Tibial artery (tissue), 4 donors: ENCODE measurements around the gene MDP1.

Experiments
- DNase-seq, 2 donors: peaks; one replicate each; pipeline ENCODE4 v3.0.0-alpha.2; 2019
- H3K27ac ChIP-seq, 2 donors: fragments of 200-600 bp; sonication (generic) in 1 of 2; 1 replicate in 1 of 2; 2 replicates in 1 of 2; pipeline ENCODE4 v1.5.1; 2018 to 2019; ENCODE audit warnings: mild to moderate bottlenecking in 1 of 2
- H3K27me3 ChIP-seq, 2 donors: fragments of 200-600 bp; sonication (generic) in 1 of 2; one replicate each; pipeline versions ENCODE4 v1.5.1 to v1.6.0; 2016 to 2019
- H3K36me3 ChIP-seq, 3 donors: fragments of 200-600 bp; sonication (generic) in 2 of 3; one replicate each; pipeline ENCODE4 v1.5.1; 2016 to 2019; ENCODE audit warnings: mild to moderate bottlenecking in 2 of 3
- H3K4me1 ChIP-seq, 4 donors: fragments of 200-600 bp; sonication (generic) in 2 of 4; 1 replicate in 3 of 4; 2 replicates in 1 of 4; pipeline ENCODE4 v1.5.1; 2016 to 2019
- H3K4me3 ChIP-seq, 2 donors: fragments of 200-600 bp; sonication (generic) in 1 of 2; 1 replicate in 1 of 2; 2 replicates in 1 of 2; pipeline ENCODE4 v1.5.1; 2018 to 2019; ENCODE audit warnings: mild to moderate bottlenecking in 2 of 2
- H3K9me3 ChIP-seq, 3 donors: fragments of 200-600 bp; sonication (generic) in 1 of 3; one replicate each; pipeline ENCODE4 v1.5.1; 2016 to 2019
- intact Hi-C: fragments of 100-400 bp; cut with DNase I; formaldehyde crosslinking; loops from one replicate; pipeline ENCODE4 v1.15.0; 2023; ENCODE audit warnings: low total_unique reads
- TF ChIP-seq, protein P1 (sequence below), 2 experiments: fragments of 200-600 bp in 1 of 2; fragments of 450-650 bp in 1 of 2; IDR thresholded peaks; one replicate each; pipeline ENCODE4 v1.5.1; 2017 to 2019; ENCODE audit warnings: antibody characterized with exemption in 2 of 2, mild to moderate bottlenecking in 1 of 2, moderate library complexity in 1 of 2

MDP1 gene

DNA sequence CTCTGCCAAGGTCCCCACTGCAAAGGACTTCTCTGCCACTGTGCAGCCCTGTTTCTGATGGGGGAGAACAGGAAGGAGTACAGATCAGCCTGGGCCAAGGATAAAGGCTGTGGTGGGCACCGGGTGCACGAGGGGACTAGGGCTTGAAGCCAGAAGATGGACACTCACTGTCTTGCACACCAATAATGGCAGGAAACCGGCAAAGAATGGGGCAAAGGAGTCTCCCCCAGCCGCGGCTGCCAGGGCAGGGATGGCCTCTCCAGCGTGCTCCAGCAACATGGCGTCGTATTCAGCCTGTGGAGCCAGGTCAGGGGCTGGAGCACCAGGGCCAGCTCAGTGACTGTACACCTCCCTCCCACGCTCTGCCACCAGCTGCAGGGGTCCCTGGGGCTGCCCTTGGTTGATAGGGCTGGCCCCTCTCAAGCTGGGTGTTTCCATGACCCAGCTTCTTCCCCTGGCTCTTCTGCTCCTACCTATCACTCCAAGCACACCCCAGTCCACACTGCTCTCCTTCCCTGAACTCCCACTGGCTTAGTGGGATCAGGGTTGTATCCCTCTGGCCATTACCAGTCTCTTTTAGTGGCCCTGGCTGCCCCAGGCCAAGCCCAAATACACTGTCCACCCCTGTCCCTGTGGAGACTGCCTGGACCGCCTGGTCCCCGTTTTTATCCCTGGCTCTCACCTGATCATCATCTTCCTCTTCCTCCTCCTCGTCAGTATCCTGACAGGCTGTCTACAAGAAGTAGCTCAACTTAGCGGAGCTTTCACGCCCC lies 33.6 kb downstream of the MDP1 start:
- TF ChIP-seq, protein P1, sequence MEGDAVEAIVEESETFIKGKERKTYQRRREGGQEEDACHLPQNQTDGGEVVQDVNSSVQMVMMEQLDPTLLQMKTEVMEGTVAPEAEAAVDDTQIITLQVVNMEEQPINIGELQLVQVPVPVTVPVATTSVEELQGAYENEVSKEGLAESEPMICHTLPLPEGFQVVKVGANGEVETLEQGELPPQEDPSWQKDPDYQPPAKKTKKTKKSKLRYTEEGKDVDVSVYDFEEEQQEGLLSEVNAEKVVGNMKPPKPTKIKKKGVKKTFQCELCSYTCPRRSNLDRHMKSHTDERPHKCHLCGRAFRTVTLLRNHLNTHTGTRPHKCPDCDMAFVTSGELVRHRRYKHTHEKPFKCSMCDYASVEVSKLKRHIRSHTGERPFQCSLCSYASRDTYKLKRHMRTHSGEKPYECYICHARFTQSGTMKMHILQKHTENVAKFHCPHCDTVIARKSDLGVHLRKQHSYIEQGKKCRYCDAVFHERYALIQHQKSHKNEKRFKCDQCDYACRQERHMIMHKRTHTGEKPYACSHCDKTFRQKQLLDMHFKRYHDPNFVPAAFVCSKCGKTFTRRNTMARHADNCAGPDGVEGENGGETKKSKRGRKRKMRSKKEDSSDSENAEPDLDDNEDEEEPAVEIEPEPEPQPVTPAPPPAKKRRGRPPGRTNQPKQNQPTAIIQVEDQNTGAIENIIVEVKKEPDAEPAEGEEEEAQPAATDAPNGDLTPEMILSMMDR (IDR thresholded peaks at IDR 0.05) = no peak
- intact Hi-C loops = no loop called here
- peaks cover 47 to 99% (median 78%) of the 10 kb centered on the region in 3 donors for H3K36me3 ChIP-seq

DNA sequence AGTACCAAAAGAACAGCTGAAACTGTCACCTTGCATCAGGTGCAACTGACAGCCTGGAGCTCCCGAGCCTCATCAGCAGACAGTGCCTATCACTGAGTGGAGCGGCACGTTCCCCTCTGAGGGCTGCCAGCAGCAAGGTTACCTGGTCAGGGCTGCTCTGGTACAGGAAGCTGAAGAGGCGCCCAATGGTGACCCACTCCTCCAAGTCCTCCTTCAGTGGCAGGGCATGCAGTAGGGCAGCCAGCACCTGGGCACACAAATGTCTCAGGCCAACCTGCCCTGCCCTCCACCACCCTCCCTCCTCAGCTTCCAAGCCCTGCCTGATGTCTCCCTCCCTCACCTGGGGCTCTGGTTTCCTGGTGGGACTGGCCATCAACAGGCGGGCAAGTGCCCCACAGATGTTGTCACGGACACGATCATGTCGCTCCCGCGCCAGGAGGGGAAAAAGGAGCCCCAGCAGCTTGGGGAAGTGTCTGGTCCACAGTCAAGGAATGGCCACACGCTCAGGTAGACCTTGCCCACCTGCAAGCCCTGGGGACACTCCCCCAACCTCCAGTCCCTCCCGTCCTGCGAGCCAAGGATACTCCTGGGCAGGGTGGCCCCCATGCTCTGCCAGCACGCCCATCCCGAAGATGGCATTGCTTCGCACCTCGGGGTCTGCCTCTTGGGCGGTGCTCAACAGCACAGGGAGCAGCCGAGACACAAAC lies 34.3 kb downstream of the MDP1 start:
- Histone ChIP-seq H3K4me1 (no peaks in the 10 kb centered on the region), H3K36me3 (peaks cover 46 to 100% (median 80%) of the 10 kb centered on the region in 3 donors), H3K4me3 (no peak overlapping the region), H3K9me3 (no peaks in the 10 kb centered on the region), H3K27me3 (no peaks in the 10 kb centered on the region), H3K27ac (no peak overlapping the region)
- TF ChIP-seq, protein P1 (IDR thresholded peaks at IDR 0.05) = no peak
- intact Hi-C loops = no loop called here
- no peak for DNase-seq

More for the DNA sequence above, 33.6 kb downstream of the MDP1 start:
- Histone ChIP-seq H3K27ac (no peak overlapping the region), H3K4me3 (no peak overlapping the region), H3K27me3 (no peaks in the 10 kb centered on the region), H3K9me3 (no peaks in the 10 kb centered on the region), H3K4me1 (peaks cover 0 to 4% (median under 1%) of the 10 kb centered on the region in 4 donors)
- DNase-seq = no peak

DNA sequence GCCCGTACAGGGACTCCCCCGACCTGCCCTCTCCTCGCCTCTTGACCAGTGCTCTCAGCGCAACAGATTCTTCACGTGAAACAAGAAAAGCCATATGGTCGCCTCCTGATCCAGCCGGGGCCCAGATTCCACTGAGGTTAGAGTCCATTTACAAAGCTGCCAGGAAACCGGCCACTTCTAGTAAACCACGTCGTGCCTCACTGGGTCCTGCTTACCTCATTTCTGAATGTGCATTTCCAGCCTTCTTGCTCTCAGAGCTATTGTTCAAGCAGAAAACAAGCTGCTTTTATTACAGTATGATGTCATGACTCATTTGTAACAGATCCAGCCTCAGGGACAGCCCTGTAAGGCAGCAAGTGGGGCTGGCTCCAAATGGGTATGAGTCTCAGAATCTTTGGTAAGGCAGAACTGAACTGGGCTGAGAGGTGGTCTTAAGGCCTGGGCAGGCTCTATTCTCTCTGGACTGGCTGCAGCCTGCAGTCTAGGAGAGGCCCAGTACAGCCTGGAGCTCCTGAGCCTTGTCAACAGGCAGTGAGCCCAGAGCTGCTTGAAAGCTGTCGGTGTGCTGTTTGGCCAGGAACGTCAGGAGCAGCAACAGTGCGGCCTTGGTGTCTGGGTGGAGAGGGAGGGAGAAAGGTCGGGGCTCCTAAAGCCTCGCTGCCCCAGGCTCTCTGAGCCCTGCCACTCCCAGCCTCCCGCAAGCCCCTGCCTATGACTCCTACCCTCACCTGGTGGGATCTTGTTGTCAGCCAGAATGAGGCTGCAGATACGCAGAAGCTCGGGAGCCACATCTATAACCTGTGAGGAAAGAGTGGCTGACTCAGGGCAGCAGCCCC lies 35.7 kb downstream of the MDP1 start:
- Histone ChIP-seq H3K4me3 (no peak overlapping the region), H3K27me3 (no peaks in the 10 kb centered on the region), H3K9me3 (no peaks in the 10 kb centered on the region), H3K4me1 (no peaks in the 10 kb centered on the region), H3K27ac (no peak overlapping the region), H3K36me3 (peaks cover 32 to 91% (median 68%) of the 10 kb centered on the region in 3 donors)
- TF ChIP-seq, protein P1 (IDR thresholded peaks at IDR 0.05) = no peak
- intact Hi-C loops = no loop called here
- DNase-seq = no peak

DNA sequence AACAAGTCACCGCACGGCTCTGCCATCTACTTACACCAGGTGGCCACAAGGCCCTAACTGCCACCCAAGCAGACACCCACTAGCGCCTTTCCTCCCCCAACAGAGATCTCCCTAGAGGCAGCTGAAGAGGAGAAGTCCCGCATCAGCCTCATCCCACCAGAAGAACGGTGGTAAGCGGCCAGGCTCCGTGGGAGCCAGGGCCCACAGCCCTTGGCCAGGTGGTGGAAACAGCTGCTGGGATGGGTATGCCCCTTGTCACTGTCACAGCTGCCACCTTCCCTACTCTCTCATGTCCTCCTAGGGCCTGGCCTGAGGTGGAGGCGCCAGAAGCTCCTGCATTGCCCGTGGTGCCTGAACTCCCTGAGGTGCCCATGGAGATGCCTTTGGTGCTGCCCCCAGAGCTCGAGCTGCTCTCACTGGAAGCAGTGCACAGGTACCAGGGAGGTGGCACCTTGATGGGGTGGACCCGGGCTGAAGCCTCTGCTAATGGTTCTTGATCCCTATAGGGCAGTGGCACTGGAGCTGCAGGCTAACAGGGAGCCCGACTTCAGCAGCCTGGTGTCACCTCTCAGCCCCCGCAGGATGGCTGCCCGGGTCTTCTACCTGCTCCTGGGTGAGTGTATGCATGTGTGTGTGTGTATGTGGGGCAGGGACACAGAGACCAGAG lies 36.4 kb downstream of the MDP1 start:
- DNase-seq = no peak
- Histone ChIP-seq H3K27ac (no peak overlapping the region), H3K27me3 (no peaks in the 10 kb centered on the region), H3K9me3 (no peaks in the 10 kb centered on the region), H3K36me3 (peaks cover 25 to 83% (median 61%) of the 10 kb centered on the region in 3 donors), H3K4me1 (no peaks in the 10 kb centered on the region), H3K4me3 (no peak overlapping the region)
- TF ChIP-seq, protein P1 (IDR thresholded peaks at IDR 0.05) = no peak
- intact Hi-C loops = no loop called here
